IMR-90 (cell line): ENCODE data around the gene EPHB1.

ENCODE experiments used
- BHLHE40 ChIP-seq: fragments of 150-350 bp; IDR thresholded peaks from 2 replicates; pipeline ENCODE4 v1.6.1; 2016; ENCODE audit warnings: mild to moderate bottlenecking, low read depth, low read length
- CEBPB ChIP-seq: IDR thresholded peaks from 2 replicates; pipeline ENCODE4 v1.6.1; 2012; ENCODE audit warnings: low read depth, low read length, improper control_type of control experiment
- CHD1 ChIP-seq: IDR thresholded peaks from 2 replicates; pipeline ENCODE4 v1.6.1; 2012; ENCODE audit warnings: low read depth, low read length, improper control_type of control experiment
- CTCF ChIP-seq: conservative IDR thresholded peaks from 2 replicates; pipeline ENCODE4 v1.5.1; 2012; ENCODE audit warnings: mild to moderate bottlenecking, low read depth, low read length, improper control_type of control experiment
- FOS ChIP-seq: fragments of 150-350 bp; IDR thresholded peaks from 2 replicates; pipeline ENCODE4 v1.6.1; 2016; ENCODE audit warnings: low read depth, low read length
- MXI1 ChIP-seq: IDR thresholded peaks from 2 replicates; pipeline ENCODE4 v1.6.1; 2012; ENCODE audit warnings: low read depth, mild to moderate bottlenecking, low read length, moderate library complexity, borderline replicate concordance
- NFE2L2 ChIP-seq: fragments of 150-350 bp; IDR thresholded peaks from 2 replicates; pipeline ENCODE4 v1.6.1; 2016; ENCODE audit warnings: low read depth, mild to moderate bottlenecking, low read length
- POLR2A ChIP-seq: IDR thresholded peaks from 2 replicates; pipeline ENCODE4 v1.6.1; 2012; ENCODE audit warnings: mild to moderate bottlenecking, low read depth, low read length
- RAD21 ChIP-seq: IDR thresholded peaks from 2 replicates; pipeline ENCODE4 v1.6.1; 2012; ENCODE audit warnings: low read length, improper control_type of control experiment
- RCOR1 ChIP-seq: IDR thresholded peaks from 2 replicates; pipeline ENCODE4 v1.6.1; 2012; ENCODE audit warnings: mild to moderate bottlenecking, low read length, improper control_type of control experiment; ENCODE audit not compliant: insufficient replicate concordance
- RFX5 ChIP-seq: IDR thresholded peaks from 2 replicates; pipeline ENCODE4 v1.8.0; 2012; ENCODE audit warnings: low read depth, mild to moderate bottlenecking, low read length, moderate library complexity
- SMC3 ChIP-seq: fragments of 150-350 bp; IDR thresholded peaks from 2 replicates; pipeline ENCODE4 v1.6.1; 2016; ENCODE audit warnings: low read depth, mild to moderate bottlenecking, antibody characterized with exemption, low read length, moderate library complexity
- USF2 ChIP-seq: fragments of 150-350 bp; IDR thresholded peaks from 2 replicates; pipeline ENCODE4 v1.6.1; 2017; ENCODE audit warnings: mild to moderate bottlenecking, antibody characterized with exemption, low read length, low read depth
- TF ChIP-seq, protein P1 (sequence below): fragments of 150-350 bp; IDR thresholded peaks from 2 replicates; pipeline ENCODE4 v1.6.1; 2016; ENCODE audit warnings: low read depth, mild to moderate bottlenecking, low read length, moderate library complexity, borderline replicate concordance

DNA sequence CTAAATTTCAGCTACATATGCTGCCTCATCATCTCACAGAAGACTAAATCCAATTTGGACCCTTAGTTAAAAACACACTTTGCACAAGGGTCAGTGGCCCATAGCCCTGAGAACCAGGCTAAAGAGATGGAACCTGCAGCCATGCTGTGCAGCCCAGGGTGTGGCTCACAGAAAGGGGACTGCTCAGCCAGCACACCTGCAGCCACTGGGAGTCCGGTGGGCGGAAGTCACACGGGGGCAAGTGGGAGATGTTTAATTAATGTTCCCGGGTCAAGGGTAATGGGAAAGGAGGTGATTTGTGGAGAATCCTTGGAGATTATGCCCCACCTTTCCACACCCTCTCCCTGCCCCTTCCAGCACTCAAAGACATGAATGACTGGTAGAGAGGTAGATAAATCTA lies 467.4 kb downstream of the EPHB1 start:
- TF ChIP-seq POLR2A, result no peak
- no peak for TF ChIP-seq CTCF
- no peak for TF ChIP-seq SMC3
- no peak for TF ChIP-seq RAD21
- no peak for TF ChIP-seq RCOR1
- no peak for TF ChIP-seq CHD1
- no peak for TF ChIP-seq MXI1
- no peak for TF ChIP-seq RFX5
- no peak for TF ChIP-seq USF2
- TF ChIP-seq BHLHE40, result no peak
- TF ChIP-seq, protein P1, sequence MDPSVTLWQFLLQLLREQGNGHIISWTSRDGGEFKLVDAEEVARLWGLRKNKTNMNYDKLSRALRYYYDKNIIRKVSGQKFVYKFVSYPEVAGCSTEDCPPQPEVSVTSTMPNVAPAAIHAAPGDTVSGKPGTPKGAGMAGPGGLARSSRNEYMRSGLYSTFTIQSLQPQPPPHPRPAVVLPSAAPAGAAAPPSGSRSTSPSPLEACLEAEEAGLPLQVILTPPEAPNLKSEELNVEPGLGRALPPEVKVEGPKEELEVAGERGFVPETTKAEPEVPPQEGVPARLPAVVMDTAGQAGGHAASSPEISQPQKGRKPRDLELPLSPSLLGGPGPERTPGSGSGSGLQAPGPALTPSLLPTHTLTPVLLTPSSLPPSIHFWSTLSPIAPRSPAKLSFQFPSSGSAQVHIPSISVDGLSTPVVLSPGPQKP, result no peak
- TF ChIP-seq CEBPB, result no peak
- TF ChIP-seq FOS, result no peak
- TF ChIP-seq NFE2L2, result no peak
